Gastrocnemius medialis (tissue), 4 donors: Measurements from ENCODE around the gene S100PBP. TPM values are rescaled to one million over a fixed set of nuclear protein-coding genes. Genes with fewer than 3 reads are reported as not detected.

Source experiments
- ATAC-seq, 2 donors: fragments of 150-250 bp; one replicate each; pipeline ENCODE4 v1.9.1; 2016
- DNase-seq, 2 donors: peaks; one replicate each; pipeline ENCODE4 v3.0.0-alpha.2; 2019
- H3K27ac ChIP-seq, 4 donors: fragments of 200-600 bp; sonication (generic); 1 replicate in 1 of 4; 2 replicates in 3 of 4; pipeline ENCODE4 v1.5.1; 2016 to 2018; ENCODE audit warnings: mild to moderate bottlenecking in 2 of 4, moderate library complexity in 1 of 4
- H3K27me3 ChIP-seq, 3 donors: fragments of 200-600 bp; sonication (generic) in 2 of 3; 1 replicate in 1 of 3; 2 replicates in 2 of 3; pipeline versions ENCODE4 v1.5.1 to v1.6.0; 2016 to 2019; ENCODE audit warnings: mild to moderate bottlenecking in 1 of 3, moderate library complexity in 1 of 3
- H3K36me3 ChIP-seq, 2 donors: fragments of 200-600 bp; sonication (generic) in 1 of 2; one replicate each; pipeline ENCODE4 v1.5.1; 2017 to 2018
- H3K4me1 ChIP-seq, 2 donors: fragments of 200-600 bp; sonication (generic) in 1 of 2; one replicate each; pipeline ENCODE4 v1.5.1; 2016 to 2017; ENCODE audit warnings: mild to moderate bottlenecking in 2 of 2
- H3K4me3 ChIP-seq, 4 donors: fragments of 200-600 bp; sonication (generic) in 3 of 4; 1 replicate in 1 of 4; 2 replicates in 3 of 4; pipeline ENCODE4 v1.5.1; 2016 to 2019; ENCODE audit warnings: mild to moderate bottlenecking in 2 of 4
- H3K9me3 ChIP-seq, 3 donors: fragments of 200-600 bp; sonication (generic) in 2 of 3; 1 replicate in 1 of 3; 2 replicates in 2 of 3; pipeline ENCODE4 v1.5.1; 2016 to 2019
- POLR2A ChIP-seq, 2 donors: fragments of 450-650 bp; IDR thresholded peaks; one replicate each; pipeline ENCODE4 v1.6.1; 2017; ENCODE audit warnings: antibody characterized with exemption in 2 of 2, mild to moderate bottlenecking in 2 of 2, moderate library complexity in 2 of 2
- in situ Hi-C, 4 donors: fragments of 200-750 bp; cut with MboI; loops; one replicate each; pipeline versions ENCODE4 v1.15.0 to v1.8.0; 2017; ENCODE audit warnings: low sequenced_read_pairs in 4 of 4
- intact Hi-C: fragments of 100-400 bp; cut with DNase I; formaldehyde crosslinking; loops from one replicate; pipeline ENCODE4 v1.15.1; 2023; ENCODE audit warnings: low total_unique reads
- total RNA-seq, 4 donors: library from RNA; depleted of rRNA; stranded (reverse); fragments of >200 nt; gene quantifications; one replicate each; pipeline versions ENCODE4 v1.1.0 to v1.2.3, GENCODE V29; 2016
- TF ChIP-seq, protein P1 (sequence below), 5 experiments: fragments of 450-650 bp in 3 of 5; fragments of 200-600 bp in 2 of 5; sonication (generic) in 2 of 5; IDR thresholded peaks in 4 of 5; conservative IDR thresholded peaks in 1 of 5; 1 replicate in 4 of 5; 2 replicates in 1 of 5; pipeline ENCODE4 v1.5.1; 2016 to 2019; ENCODE audit warnings: antibody characterized with exemption in 5 of 5, mild to moderate bottlenecking in 3 of 5, moderate library complexity in 3 of 5

The S100PBP gene
- total RNA-seq, 4 donors from 2014 or later: 4.9 to 11.5 (median 9.9) TPM

DNA sequence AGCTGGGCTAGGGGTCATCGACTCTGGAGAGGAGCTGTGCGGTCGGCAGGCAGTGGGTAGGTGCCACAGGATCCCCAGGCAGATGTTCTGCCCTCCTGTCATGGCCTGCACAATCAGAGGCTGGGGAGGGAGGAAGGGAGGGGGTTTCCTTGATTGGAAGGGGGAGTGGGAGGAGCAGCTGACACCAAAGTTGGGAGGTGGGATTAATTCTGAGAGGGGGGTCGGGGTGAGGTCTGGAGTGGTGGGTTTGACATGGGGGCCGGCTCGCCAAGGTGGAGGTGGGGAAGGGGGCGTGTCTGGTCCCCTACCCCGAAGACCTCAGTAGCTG is 68.2 kb downstream of the S100PBP start:
- intact Hi-C loops (no loop called here), in situ Hi-C loops (no loop called here)
- Histone ChIP-seq H3K36me3 (no peaks in the 10 kb centered on the region), H3K4me1 (peaks cover 11 to 14% of the 10 kb centered on the region in 2 donors), H3K4me3 (no peak overlapping the region), H3K27me3 (peaks cover 22 to 25% (median 22%) of the 10 kb centered on the region in 3 donors), H3K9me3 (no peaks in the 10 kb centered on the region), H3K27ac (no peak overlapping the region)
- DNase-seq (no peak), ATAC-seq (no peak)
- TF ChIP-seq, protein P1, sequence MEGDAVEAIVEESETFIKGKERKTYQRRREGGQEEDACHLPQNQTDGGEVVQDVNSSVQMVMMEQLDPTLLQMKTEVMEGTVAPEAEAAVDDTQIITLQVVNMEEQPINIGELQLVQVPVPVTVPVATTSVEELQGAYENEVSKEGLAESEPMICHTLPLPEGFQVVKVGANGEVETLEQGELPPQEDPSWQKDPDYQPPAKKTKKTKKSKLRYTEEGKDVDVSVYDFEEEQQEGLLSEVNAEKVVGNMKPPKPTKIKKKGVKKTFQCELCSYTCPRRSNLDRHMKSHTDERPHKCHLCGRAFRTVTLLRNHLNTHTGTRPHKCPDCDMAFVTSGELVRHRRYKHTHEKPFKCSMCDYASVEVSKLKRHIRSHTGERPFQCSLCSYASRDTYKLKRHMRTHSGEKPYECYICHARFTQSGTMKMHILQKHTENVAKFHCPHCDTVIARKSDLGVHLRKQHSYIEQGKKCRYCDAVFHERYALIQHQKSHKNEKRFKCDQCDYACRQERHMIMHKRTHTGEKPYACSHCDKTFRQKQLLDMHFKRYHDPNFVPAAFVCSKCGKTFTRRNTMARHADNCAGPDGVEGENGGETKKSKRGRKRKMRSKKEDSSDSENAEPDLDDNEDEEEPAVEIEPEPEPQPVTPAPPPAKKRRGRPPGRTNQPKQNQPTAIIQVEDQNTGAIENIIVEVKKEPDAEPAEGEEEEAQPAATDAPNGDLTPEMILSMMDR (IDR thresholded peaks at IDR 0.05 in 4 of 5, conservative IDR thresholded peaks at IDR 0.05 in 1 of 5): no peak
- TF ChIP-seq POLR2A (IDR thresholded peaks at IDR 0.05): no peak

DNA sequence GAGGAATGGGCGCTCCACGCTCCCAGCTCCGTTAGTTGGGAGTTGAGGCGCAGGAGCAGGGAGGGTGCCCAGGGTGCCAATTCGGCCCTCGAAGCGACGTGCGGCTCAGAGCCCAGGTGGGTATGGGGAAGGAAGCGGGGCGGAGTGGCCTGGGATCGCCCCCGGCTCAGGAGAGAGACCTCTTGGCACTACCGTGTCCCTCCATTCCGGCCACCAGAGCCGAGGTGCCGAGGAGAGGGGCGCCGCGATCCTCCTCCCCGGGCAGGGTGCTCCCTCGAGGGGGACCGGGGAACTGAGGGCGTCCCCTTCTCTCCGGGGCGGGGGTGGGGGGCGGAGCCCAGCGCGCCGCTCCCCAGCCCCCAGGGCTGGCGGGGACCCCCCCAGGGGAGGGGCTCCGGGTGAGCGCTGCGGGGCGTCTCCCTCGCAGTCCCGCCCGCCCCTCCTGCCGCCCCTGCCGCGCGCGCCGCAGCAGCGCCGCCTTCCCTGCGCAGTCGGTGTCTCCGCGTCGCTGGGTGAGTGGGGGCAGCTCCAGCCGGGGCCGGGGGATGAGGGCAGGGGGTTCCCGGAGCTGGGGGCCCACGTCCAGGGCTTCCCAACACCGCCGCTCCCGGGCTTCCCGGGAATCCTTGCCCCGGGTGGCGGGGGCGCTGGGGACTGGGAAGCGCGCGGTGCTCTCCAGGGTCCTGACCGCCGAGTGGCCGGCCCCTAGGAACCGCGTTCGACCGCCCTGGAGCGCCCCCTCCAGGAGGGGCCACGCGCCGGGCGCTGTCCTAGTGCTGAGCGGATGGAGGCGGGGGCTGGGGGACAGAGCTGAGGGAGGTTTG is 68.8 kb downstream of the S100PBP start, which contains the start of gene HPCA:
TSS of gene HPCA (plus strand) at position 488 of the 824 bp plus-strand sequence. CDS start 2,408 bp downstream, outside the sequence.
- H3K4me3 ChIP-seq: no peak within 1 kb of the TSS
- peaks cover 11 to 14% of the 10 kb centered on the region in 2 donors for H3K4me1 ChIP-seq
- in situ Hi-C loops (no loop called here), intact Hi-C loops (no loop called here)
- TF ChIP-seq POLR2A (IDR thresholded peaks at IDR 0.05): no peak
- TF ChIP-seq, protein P1 (IDR thresholded peaks at IDR 0.05 in 4 of 5, conservative IDR thresholded peaks at IDR 0.05 in 1 of 5): peak in 3 of 5 experiments; percentile 18 to 46 (median 40)
- no peak within 1 kb of the TSS for H3K27ac ChIP-seq
- peaks cover 24 to 29% (median 25%) of the 10 kb centered on the region in 3 donors for H3K27me3 ChIP-seq
- H3K9me3 ChIP-seq: no peaks in the 10 kb centered on the region
- no peaks in the 10 kb centered on the region for H3K36me3 ChIP-seq
- ATAC-seq: peak in 1 of 2 donors; percentile 34
- no peak for DNase-seq

DNA sequence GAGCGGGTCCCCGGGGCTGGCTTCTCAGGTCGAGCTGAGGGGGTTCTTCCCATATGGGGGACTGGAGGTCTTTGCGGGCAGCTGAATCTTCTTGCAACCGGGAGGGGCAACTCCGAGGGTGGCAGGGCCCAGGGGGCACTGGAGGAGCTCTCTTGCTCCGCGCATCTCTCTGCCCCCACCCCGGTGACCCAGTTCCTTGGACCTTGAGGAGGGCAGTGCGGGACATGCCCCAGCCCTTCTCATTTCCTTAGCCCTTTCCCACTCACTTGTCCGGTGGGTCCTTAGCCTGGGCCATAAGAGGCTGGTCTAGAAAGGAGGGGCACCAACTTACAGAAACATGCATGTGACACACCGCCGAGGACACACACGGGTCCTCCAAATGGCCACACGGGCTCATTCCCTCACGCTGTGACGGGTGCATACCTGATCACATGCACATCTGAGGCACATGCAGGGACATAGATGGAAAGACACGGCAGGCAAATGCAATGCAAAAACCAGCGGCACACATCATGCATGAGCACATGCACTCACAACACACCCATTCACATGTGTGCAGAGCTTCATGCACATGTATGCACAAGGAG is 69.5 kb downstream of the S100PBP start:
- no peaks in the 10 kb centered on the region for H3K9me3 ChIP-seq
- intact Hi-C loops: no loop called here
- DNase-seq (no peak), ATAC-seq (no peak)
- H3K4me3 ChIP-seq: no peak overlapping the region
- peaks cover 24 to 36% (median 31%) of the 10 kb centered on the region in 3 donors for H3K27me3 ChIP-seq
- TF ChIP-seq, protein P1 (IDR thresholded peaks at IDR 0.05 in 4 of 5, conservative IDR thresholded peaks at IDR 0.05 in 1 of 5): peak in 1 of 5 experiments; percentile 6
- no peak for TF ChIP-seq POLR2A (IDR thresholded peaks at IDR 0.05)
- no peaks in the 10 kb centered on the region for H3K36me3 ChIP-seq
- in situ Hi-C loops: no loop called here
- no peak overlapping the region for H3K27ac ChIP-seq
- peaks cover 4 to 7% of the 10 kb centered on the region in 2 donors for H3K4me1 ChIP-seq

DNA sequence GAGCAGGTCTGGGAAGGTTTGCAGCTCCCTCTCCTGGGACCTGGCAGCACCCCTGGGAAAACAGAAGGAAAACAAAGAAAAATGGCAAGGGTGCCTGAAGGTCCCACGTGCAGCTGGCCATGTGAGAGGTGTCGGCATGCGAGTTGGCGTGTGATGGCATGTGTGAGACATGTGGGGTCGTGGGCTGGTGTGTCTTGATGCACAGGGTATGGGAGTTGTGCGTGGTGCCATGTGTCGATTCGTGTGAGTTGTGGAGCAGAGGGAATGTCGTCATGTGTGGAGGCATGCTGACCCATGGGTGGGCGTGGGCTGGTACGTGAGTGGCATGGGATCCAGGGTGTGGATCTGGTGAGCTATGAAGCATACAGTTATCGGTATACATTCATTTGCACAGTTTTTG is 70.2 kb downstream of the S100PBP start:
- DNase-seq (no peak), ATAC-seq (no peak)
- Histone ChIP-seq H3K36me3 (no peaks in the 10 kb centered on the region), H3K9me3 (no peaks in the 10 kb centered on the region), H3K4me1 (no peaks in the 10 kb centered on the region), H3K27me3 (peaks cover 28 to 43% (median 35%) of the 10 kb centered on the region in 3 donors), H3K27ac (no peak overlapping the region), H3K4me3 (no peak overlapping the region)
- intact Hi-C loops (no loop called here), in situ Hi-C loops (no loop called here)
- no peak for TF ChIP-seq POLR2A (IDR thresholded peaks at IDR 0.05)
- TF ChIP-seq, protein P1 (IDR thresholded peaks at IDR 0.05 in 4 of 5, conservative IDR thresholded peaks at IDR 0.05 in 1 of 5): no peak
